K562 (cell line): ENCODE results near the gene LRRC74B. TPM values are rescaled to one million over a fixed set of nuclear protein-coding genes. Genes with fewer than 3 reads are reported as not detected.

ENCODE experiments used
- CBFA2T2 ChIP-seq: fragments of 450-650 bp; conservative IDR thresholded peaks from 2 replicates; pipeline ENCODE4 v1.6.1; 2017; ENCODE audit warnings: mild to moderate bottlenecking
- SAP30 ChIP-seq: fragments of 200-600 bp; sonication (generic); IDR thresholded peaks from 2 replicates; pipeline ENCODE4 v1.6.1; 2012; ENCODE audit warnings: borderline replicate concordance, low read depth, mild to moderate bottlenecking, moderate library complexity, low read length, control low read depth, inconsistent platforms; ENCODE audit not compliant: insufficient read depth, poor library complexity, severe bottlenecking
- polyA plus RNA-seq, 8 experiments: library from polyadenylated mRNA; depleted of rRNA in 4 of 8; stranded (reverse) in 5 of 8; unstranded in 3 of 8; fragments of >200 nt; fragmentation: Nextera tagmentation in 2 of 8; fragmentation: Illumina TruSeq in 1 of 8; extraction: Ambion mirVana in 2 of 8; extraction: Trizol in 1 of 8; gene quantifications; 2 replicates each; pipeline versions ENCODE4 v1.2.1 to v1.2.3, GENCODE V29; 2011 to 2014; ENCODE audit warnings: inconsistent platforms in 1 of 8, missing spikeins in 1 of 8
- total RNA-seq, 7 experiments: library from RNA; depleted of rRNA in 6 of 7; stranded (reverse); fragments of >200 nt in 6 of 7; fragmentation: Illumina TruSeq in 2 of 7; extraction: Trizol in 2 of 7; gene quantifications; 2 replicates each; pipeline versions ENCODE4 v1.2.1 to v1.2.3, GENCODE V29; 2011 to 2021; ENCODE audit warnings: low replicate concordance in 1 of 7
- TF ChIP-seq, protein P1 (sequence below): fragments of 200-600 bp; sonication (generic); IDR thresholded peaks from one replicate; pipeline ENCODE4 v1.6.1; 2012; ENCODE audit warnings: mild to moderate bottlenecking, low read depth, low read length, inconsistent platforms

LRRC74B gene
- total and polyA plus RNA-seq, 9 of the 15 experiments (the other 6 are each of a cell fraction or from before 2014, with no cell fraction given): not detected

DNA sequence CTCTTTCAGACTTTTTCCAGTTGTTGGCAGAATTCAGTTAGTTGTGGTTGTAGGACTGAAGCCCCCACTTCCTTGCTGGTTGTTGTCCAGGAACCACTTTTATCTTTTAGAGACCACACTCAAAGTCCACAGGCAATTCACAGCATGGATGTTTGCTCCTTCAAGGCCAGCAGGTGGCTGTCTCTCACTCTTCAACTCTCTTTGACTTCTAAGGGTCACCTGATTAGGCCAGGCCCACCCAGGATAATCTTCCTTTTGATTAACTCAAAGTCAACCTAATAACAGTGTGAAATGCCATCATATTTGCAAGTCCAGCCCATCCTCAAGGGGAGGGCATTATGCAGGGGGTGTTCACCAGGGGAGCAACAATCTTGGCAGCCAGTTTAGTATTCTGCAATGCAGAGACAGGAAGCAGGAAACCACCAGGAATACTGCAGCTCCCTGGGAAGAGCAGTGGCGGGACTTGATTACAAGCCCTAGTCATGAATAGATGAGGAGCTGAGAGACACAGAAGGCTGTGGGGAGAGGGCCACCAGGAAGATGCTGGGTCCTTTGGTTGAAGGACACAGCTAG, 52.4 kb downstream of the LRRC74B start (continued):
- TF ChIP-seq, protein P1, sequence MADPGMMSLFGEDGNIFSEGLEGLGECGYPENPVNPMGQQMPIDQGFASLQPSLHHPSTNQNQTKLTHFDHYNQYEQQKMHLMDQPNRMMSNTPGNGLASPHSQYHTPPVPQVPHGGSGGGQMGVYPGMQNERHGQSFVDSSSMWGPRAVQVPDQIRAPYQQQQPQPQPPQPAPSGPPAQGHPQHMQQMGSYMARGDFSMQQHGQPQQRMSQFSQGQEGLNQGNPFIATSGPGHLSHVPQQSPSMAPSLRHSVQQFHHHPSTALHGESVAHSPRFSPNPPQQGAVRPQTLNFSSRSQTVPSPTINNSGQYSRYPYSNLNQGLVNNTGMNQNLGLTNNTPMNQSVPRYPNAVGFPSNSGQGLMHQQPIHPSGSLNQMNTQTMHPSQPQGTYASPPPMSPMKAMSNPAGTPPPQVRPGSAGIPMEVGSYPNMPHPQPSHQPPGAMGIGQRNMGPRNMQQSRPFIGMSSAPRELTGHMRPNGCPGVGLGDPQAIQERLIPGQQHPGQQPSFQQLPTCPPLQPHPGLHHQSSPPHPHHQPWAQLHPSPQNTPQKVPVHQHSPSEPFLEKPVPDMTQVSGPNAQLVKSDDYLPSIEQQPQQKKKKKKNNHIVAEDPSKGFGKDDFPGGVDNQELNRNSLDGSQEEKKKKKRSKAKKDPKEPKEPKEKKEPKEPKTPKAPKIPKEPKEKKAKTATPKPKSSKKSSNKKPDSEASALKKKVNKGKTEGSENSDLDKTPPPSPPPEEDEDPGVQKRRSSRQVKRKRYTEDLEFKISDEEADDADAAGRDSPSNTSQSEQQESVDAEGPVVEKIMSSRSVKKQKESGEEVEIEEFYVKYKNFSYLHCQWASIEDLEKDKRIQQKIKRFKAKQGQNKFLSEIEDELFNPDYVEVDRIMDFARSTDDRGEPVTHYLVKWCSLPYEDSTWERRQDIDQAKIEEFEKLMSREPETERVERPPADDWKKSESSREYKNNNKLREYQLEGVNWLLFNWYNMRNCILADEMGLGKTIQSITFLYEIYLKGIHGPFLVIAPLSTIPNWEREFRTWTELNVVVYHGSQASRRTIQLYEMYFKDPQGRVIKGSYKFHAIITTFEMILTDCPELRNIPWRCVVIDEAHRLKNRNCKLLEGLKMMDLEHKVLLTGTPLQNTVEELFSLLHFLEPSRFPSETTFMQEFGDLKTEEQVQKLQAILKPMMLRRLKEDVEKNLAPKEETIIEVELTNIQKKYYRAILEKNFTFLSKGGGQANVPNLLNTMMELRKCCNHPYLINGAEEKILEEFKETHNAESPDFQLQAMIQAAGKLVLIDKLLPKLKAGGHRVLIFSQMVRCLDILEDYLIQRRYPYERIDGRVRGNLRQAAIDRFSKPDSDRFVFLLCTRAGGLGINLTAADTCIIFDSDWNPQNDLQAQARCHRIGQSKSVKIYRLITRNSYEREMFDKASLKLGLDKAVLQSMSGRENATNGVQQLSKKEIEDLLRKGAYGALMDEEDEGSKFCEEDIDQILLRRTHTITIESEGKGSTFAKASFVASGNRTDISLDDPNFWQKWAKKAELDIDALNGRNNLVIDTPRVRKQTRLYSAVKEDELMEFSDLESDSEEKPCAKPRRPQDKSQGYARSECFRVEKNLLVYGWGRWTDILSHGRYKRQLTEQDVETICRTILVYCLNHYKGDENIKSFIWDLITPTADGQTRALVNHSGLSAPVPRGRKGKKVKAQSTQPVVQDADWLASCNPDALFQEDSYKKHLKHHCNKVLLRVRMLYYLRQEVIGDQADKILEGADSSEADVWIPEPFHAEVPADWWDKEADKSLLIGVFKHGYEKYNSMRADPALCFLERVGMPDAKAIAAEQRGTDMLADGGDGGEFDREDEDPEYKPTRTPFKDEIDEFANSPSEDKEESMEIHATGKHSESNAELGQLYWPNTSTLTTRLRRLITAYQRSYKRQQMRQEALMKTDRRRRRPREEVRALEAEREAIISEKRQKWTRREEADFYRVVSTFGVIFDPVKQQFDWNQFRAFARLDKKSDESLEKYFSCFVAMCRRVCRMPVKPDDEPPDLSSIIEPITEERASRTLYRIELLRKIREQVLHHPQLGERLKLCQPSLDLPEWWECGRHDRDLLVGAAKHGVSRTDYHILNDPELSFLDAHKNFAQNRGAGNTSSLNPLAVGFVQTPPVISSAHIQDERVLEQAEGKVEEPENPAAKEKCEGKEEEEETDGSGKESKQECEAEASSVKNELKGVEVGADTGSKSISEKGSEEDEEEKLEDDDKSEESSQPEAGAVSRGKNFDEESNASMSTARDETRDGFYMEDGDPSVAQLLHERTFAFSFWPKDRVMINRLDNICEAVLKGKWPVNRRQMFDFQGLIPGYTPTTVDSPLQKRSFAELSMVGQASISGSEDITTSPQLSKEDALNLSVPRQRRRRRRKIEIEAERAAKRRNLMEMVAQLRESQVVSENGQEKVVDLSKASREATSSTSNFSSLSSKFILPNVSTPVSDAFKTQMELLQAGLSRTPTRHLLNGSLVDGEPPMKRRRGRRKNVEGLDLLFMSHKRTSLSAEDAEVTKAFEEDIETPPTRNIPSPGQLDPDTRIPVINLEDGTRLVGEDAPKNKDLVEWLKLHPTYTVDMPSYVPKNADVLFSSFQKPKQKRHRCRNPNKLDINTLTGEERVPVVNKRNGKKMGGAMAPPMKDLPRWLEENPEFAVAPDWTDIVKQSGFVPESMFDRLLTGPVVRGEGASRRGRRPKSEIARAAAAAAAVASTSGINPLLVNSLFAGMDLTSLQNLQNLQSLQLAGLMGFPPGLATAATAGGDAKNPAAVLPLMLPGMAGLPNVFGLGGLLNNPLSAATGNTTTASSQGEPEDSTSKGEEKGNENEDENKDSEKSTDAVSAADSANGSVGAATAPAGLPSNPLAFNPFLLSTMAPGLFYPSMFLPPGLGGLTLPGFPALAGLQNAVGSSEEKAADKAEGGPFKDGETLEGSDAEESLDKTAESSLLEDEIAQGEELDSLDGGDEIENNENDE: no peak
- TF ChIP-seq SAP30 (no peak), CBFA2T2 (0 out of 2 replicates have a peak, but pooled peaks have one; percentile 2)
